ENCODE data around the gene THTPA. TPM values are rescaled to one million over a fixed set of nuclear protein-coding genes. Genes with fewer than 3 reads are reported as not detected.

Gene THTPA
- total and polyA plus RNA-seq, 2 of the 13 experiments (the other 11 are each of a cell fraction or from before 2014, with no cell fraction given) = 7.4 to 8.7 TPM

DNA sequence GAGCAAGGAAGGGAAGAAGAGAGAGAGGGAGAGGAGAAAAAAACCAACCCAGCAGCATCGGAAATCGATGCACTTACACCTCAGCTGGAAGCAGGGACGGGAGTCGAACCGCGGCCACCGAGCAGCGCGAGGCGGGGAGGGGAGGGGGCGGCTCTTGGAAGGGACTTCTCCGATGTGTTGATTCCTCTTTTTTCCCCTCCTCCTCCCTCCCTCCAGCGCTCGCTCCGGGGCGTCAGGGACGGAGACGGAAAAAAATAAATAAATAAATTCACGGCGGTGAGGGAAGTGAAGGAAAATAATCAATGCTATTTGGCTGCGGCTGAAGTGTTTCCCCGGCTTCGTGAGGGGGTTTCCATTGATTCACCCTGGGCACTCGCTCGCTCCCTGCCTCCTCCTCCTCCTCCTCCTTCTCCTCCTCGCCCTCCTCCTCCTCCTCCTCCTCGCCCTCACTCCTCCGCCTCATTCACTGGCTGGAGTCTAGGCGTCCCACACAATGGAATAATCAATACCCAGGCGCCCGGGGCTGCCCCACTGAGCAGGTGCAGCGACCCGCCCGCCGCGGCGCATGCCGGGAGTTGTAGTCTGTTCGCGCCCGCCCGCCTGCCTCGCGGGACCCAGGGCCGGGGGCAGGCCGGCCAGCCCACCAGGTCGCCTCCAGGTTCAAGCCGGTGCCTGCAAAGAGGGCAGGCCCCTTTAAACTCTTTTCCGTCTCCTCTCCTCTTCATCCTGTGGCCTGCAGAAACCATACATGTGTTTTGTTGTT lies 4.6 kb upstream of the THTPA start, which contains the start of gene ZFHX2 (continued):
- TF ChIP-seq ARID5B (CRISPR knock-in tag; IDR thresholded peaks at IDR 0.05) (peak; percentile 77), SAFB2 (CRISPR knock-in tag; IDR thresholded peaks at IDR 0.05; ENCODE audit: borderline replicate concordance, low read depth) (peak; percentile 90; the same call in 1 of the 2 replicates), MTERF4 (CRISPR knock-in tag; IDR thresholded peaks at IDR 0.05) (peak; percentile 98), ZBTB38 (CRISPR knock-in tag; IDR thresholded peaks at IDR 0.05) (peak; percentile 89), SP2 (CRISPR knock-in tag; IDR thresholded peaks at IDR 0.05) (no peak), ZNF543 (CRISPR knock-in tag; IDR thresholded peaks at IDR 0.05) (peak; percentile 91), PCBP2 (optimal IDR thresholded peaks at IDR 0.05; ENCODE audit: low read depth, low read length, poor library complexity, severe bottlenecking) (peak; percentile 93), HNRNPL (IDR thresholded peaks at IDR 0.05; ENCODE audit: low read depth, low read length) (0 out of 2 replicates have a peak, but pooled peaks have one; percentile 31), ZNF83 (CRISPR knock-in tag; IDR thresholded peaks at IDR 0.05; ENCODE audit: borderline replicate concordance) (peak; percentile 66; the same call in 1 of the 2 replicates), TOPORS (CRISPR knock-in tag; IDR thresholded peaks at IDR 0.05) (0 out of 2 replicates have a peak, but pooled peaks have one; percentile 13), HNRNPLL (IDR thresholded peaks at IDR 0.05; ENCODE audit: low read depth, low read length, poor library complexity, severe bottlenecking) (peak; percentile 78), ESRRA (CRISPR knock-in tag; IDR thresholded peaks at IDR 0.05; ENCODE audit: low read depth) (no peak), RCOR2 (CRISPR knock-in tag; IDR thresholded peaks at IDR 0.05) (peak; percentile 55), KLF16 (CRISPR knock-in tag; IDR thresholded peaks at IDR 0.05) (peak in 1 of 2 experiments; percentile 72; a peak in 2 of 4 replicates), ZNF678 (CRISPR knock-in tag; IDR thresholded peaks at IDR 0.05) (0 out of 2 replicates have a peak, but pooled peaks have one; percentile 63), ZNF33B (CRISPR knock-in tag; IDR thresholded peaks at IDR 0.05) (peak; percentile 16; the same call in 1 of the 2 replicates), ZNF275 (CRISPR knock-in tag; IDR thresholded peaks at IDR 0.05; ENCODE audit: borderline replicate concordance) (peak; percentile 91; the same call in 1 of the 2 replicates), ZNF788 (CRISPR knock-in tag; IDR thresholded peaks at IDR 0.05; ENCODE audit: borderline replicate concordance) (peak; percentile 84), TAF1 (CRISPR knock-in tag; IDR thresholded peaks at IDR 0.05) (peak; percentile 67), RXRB (CRISPR knock-in tag; IDR thresholded peaks at IDR 0.05; ENCODE audit: borderline replicate concordance) (peak; percentile 57; the same call in 1 of the 2 replicates), NFIC (IDR thresholded peaks at IDR 0.05; ENCODE audit: low read length) (no peak), IRF2 (CRISPR knock-in tag; IDR thresholded peaks at IDR 0.05) (peak; percentile 86)
- TF ChIP-seq, protein P1, sequence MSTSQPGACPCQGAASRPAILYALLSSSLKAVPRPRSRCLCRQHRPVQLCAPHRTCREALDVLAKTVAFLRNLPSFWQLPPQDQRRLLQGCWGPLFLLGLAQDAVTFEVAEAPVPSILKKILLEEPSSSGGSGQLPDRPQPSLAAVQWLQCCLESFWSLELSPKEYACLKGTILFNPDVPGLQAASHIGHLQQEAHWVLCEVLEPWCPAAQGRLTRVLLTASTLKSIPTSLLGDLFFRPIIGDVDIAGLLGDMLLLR (CRISPR knock-in tag; IDR thresholded peaks at IDR 0.05) = peak; percentile 54; the same call in 1 of the 2 replicates

Measured in HepG2 (cell line).